Central memory CD4-positive, alpha-beta T cell (primary cell): ENCODE measurements around the gene ABHD4.
"Not testable (repeated sequence)": the region's sequence is repeated elsewhere in the genome, so short reads cannot be mapped to it uniquely, and the experiment has no call there.

Experiments used
- DNase-seq: peaks from one replicate; pipeline ENCODE4 v3.0.0; 2022

ABHD4 gene

DNA sequence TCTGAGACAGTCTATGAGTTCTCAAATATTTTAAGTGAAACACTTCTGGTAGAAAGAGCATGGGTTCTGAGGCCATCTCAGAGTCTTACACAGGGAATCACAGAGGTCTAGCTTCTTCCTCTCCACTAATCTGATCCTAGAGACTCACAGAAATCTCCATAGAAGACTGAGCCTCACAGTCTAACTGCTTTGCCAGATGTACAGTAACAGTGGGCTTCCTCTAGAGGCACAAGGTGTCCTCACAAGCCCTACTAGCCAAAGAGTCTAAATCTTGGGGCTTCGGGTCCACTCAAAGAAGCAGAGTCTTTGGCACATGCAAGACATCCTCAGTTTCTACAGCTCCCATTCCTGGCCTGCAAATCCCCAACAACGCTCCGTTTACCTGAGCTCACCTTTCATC lies 32.0 kb downstream of the ABHD4 start:
- no peak for DNase-seq

DNA sequence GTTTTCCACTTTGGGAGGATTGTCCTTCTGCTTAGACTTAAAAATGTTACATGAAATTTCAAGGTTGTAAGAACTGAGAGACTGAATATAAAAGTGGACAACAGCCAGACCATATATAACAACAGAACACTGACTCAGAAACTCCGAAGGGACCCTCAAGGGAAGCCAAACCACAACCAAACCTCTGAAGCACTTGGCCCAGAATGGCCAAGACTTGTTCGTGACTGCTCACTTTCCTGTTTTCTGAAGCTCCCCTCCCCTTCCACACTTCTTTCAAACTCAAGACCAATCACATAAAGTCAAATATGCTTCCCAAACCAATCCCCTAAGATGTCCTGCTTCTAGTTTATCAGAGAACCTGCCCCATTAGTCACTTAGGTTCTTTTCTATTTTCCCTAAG lies 32.4 kb downstream of the ABHD4 start:
- no peak for DNase-seq

DNA sequence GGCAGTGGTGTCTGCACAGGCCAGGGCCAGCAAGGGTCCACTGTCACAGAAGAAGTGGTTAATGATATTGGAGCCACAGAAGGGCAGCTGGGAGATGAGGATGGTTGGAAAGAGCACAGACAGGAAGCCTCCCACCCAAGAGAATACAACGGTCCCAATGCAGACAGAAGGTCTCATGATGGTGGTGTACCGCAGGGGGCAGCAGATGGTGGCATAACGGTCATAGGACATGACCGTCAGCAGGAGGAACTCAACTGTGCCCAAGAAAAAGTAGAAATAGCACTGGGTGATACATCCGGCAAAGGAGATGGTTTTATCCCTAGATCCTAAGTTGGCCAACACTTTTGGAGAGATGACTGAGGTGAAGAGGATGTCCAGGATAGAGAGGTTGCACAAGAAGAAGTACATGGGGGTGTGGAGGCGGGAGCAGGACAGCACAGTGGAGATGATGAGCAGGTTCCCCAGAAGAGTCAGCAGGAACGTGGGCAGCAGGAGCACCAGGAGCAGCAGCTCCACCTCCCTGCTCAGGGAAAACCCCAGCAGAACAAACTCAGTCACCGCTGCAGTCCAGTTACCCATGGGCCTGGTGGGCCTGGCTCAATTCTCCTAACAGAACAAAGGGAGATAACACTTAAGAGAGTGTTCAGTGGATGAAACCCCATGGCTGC lies 36.3 kb downstream of the ABHD4 start:
- no peak for DNase-seq

DNA sequence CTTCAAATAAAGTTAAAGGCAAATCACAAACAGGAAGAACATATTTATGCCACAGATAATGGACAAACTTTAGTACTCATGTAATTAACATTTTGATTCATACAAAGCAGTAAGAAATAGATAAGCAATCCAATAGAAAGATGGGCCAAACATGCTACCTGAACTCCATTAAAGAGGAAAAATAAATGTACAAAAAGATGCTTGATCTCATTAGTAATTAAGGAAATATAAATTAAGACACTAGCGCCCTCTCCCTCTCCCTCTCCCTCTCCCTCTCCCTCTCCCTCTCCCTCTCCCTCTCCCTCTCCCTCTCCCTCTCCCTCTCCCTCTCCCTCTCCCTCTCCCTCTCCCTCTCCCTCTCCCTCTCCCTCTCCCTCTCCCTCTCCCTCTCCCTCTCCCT lies 37.9 kb downstream of the ABHD4 start:
- DNase-seq, result not testable (repeated sequence)

DNA sequence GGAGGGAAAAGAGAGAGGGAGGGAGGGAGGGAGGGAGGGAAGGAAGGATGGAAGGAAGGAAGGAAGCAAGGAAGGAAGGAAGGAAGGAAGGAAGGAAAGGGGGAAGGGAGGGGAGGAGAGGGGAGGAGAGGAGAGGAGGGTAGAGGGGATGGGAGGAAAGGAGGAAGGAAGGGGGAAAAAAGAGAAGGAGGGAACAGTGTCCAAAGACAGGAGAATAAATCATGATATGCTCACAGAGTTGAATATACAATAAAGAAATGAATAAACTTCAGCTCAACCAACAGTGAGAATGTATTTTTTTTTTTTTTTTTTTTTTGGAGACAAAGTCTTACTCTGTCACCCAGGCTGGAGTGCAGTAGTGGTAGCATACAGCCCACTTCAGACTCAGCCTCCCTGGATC lies 42.1 kb downstream of the ABHD4 start:
- DNase-seq, result no peak

DNA sequence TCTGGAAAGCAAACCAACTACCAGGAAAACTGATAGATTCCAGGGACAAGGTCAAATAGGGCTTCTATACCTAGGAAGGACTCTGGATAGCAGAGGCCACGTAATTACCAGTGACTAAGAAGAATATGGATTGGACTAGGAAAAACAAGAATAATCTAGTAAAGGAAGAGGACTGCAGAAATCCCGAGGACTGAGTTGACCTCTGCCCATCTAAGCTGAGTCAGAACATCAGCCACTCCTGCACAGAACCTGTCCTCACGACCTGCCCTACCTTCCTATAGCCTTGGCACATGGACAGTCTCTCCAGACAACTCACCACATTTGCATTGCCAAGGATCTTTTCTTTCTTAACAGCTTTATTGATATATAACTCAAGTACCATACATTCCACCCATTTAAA lies 43.7 kb downstream of the ABHD4 start:
- no peak for DNase-seq

DNA sequence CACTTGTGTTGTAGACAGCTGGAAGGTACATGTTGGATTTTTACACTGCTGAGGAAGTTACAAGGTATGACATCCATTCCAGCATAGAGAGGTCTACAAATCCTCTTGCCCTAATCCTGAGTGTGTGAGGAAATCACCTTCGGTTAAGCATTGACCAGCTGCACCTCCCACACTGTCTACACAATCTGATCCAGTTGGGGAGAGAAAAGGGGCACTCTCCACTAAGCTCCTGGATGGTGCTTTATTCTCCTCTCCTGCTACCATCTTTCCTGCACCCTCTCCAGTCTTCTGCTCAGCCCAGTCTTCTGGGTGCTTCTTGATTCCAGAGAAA lies 46.2 kb downstream of the ABHD4 start, which contains the start of gene OR6J1:
OR6J1 (minus strand) TSS at position 48 of the 331 bp plus-strand sequence. CDS start 9,541 bp downstream, outside the sequence.
- DNase-seq, result no peak

DNA sequence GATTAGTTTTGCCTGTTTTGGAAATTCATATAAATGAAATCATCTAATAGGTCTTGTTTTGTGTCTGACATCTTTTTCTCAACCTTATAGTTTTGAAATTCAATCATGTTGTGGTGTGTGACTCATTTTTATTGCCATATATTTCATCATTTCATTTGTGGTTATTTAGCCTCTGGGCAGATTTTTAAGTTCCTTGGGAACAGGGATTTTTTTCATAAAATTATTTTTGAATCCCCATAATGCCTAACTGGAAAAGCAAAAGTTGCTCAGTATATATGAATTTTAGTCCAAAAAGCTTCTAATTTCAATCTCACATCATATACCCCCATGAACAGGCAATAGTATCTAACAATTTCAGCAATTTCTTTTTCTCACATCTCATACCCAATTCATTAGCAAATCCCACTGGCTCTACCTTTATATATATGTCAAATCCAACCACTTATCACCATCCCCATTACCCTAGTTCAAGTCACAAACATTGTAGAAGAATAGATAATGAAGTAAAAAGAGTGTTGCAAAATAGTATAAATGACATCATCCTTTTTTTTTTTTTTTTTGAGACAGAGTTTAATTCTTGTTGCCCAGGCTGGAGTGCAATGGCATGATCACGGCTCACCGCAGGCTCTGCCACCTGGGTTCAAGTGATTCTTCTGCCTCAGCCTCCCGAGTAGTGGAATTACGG lies 48.6 kb downstream of the ABHD4 start:
- DNase-seq, result no peak

DNA sequence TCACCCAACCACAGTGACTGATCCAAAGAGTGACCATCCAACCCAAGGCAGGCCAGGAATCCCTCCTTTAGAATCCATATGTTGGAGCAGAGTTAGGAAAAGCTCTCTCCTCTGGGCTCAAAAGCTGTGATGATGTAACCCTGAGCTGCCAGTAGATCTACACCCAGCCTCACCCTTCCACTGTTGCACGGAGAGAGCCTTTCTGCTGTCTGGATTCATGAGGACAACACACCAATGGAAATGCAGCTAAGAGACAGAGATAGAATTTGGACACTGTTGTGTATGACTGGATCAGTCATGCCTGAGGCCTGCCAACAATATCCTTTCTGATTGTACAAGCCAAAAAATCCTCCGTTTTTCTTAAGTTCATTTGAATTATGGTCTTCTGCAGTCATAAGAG lies 50.4 kb downstream of the ABHD4 start:
- DNase-seq, result no peak

DNA sequence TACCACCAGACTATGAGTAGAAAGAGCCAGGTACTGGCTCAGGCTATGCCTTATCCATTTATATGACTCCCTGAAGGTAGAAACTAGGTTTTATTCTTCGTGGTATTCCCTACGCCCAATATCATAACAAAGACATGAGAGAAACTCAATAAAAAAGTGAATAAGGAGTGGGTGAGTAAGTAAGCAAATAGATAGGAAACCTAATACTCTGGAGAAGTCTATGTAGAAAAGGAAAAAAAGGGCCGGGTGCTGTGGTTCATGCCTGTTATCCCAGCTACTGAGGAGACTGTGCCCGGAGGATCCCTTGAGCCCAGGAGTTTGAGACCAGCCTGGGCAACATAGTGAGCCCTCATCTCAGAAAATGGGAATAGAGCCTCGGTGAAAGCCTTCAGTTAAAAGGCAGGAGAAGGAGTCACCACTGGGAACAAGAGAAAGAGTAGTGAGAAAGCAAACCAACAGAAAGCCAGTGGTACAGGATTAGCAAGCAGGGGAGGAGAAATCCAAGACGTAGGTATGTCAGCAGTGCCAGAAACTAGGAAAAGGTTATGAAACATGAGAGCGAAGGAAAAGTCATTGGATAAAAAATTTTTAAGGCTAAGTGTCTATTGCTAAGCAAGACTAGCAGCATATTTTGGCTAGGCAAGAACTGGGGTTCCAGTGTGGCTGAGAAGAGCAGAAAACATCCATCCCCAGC lies 52.1 kb downstream of the ABHD4 start:
- DNase-seq, result no peak

DNA sequence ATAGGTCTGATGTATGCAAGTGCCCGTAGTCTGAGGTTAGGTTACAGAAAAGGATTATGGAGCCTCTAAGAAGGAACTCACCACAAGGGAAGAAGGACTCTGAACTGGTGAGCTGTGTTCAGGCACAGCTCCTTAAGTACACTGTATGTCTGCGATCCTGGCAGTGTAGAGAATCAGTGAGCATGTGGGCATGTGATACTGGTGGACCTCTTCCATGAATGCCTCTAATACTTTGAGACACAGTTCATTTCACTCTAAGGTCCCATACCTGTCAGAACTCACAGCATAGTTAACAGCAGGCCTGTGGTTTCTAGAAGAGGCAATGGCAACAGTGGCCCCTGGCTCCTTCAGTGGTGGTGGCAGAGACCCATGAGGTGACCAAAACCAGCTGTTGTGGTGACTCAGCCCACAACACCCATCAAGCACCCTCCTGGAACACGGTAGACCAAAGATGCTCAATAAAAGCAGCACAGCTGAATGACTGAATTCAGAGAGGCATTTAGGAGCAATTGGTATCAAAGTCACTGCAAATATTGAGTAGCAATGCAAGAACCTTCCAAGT lies 52.9 kb downstream of the ABHD4 start:
- DNase-seq, result no peak

DNA sequence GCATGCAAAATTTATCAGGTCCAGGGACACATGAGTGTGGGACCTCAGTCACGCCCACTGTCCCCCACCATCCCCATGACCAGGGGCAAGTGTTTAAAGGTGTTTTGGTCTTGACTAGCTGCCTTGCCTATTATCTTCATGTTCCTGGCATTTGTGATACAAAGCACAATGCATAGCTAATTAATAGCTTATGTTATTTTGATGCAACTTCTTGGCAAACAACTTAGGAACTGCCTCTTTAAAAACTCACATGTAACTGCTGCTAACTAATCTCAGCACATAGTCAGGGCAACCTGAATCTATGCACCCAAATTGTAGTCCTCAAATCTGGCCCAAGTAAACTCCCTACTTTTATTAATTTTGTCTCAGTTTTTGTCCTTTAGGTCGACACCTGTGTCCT lies 53.5 kb downstream of the ABHD4 start:
- DNase-seq, result no peak

DNA sequence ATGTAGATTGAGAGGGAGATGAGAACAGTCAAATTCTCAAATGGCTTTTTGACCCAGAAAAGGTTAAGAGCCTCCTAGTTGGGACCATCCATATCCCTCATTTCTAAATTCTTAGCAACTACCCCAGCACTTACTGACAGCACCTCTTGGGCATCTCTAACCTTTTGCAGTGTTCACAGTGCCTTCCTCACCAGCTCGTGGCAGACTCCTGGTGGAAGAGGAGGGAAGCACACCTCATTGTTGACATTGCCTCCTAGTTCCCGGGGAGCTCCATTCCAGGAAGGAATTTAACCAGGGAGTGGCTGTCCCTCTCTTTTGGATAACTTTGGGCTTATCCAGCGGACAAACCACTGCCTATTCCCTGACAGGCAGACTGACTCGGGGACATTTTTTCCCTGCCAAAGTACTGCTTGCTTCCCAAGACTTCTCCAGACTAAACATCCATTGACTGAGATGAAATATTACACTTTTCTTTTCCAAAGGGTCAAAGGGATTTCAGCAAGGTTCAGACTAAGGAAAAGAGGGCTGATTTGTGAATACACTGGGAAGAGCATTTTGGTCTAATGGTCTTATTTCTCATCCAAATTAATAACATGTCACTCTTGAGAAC lies 55.0 kb downstream of the ABHD4 start:
- DNase-seq, result peak; percentile 28

DNA sequence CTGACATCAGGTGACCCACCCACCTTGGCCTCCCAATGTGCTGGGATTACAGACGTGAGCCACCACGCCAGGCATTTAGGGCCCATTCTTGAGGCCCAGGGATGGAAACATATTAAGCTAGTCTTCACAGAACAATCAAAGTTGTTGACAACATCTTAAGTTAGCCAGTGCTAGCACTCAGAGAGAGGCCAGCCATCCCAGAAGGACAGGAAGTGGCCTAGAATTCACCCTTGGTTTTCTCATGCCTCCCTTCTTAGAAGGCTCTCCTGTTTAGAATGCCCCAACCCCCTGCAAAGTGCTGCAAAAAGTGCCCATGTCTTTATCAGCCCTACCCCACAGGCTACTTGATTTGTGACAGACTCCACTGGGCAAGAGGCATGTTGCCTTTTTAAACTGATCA lies 58.1 kb downstream of the ABHD4 start:
- DNase-seq, result no peak

DNA sequence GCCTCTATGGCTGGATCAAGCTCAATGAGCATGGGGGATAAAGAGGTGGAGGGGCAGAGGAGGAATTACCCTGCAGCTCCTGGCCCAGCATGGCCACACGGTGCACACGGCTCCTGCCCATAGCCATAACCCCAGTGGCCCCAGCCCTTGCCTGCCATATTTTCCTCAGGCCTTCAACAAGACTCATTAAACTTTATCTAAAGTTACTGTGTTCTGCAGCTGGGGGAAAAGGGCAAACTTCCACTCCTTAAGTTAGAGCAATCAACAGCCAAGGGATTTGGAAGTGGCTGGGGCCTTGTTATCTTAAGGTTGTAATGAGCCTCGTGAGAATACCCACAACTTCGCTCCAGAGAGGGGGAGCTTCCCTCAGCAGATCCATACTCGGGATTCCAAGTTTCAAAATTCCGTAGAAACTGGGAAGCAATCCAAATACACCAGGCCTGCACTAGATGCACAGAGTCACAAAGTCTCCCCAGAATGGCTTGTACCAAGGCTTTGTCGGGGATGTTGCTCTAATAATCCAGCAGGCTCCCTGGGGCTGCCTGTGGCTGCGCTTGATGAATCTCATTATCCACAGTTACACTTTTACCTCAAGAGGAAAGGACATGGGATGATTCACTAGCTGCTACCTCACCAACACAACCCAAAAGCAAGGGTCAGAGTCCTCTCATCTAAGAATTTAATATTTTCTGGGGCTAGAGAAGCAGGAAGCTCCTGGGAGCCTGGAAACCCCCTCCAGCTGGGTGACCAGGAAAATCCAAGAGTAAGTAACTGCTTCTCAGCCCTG lies 59.0 kb downstream of the ABHD4 start:
- no peak for DNase-seq

DNA sequence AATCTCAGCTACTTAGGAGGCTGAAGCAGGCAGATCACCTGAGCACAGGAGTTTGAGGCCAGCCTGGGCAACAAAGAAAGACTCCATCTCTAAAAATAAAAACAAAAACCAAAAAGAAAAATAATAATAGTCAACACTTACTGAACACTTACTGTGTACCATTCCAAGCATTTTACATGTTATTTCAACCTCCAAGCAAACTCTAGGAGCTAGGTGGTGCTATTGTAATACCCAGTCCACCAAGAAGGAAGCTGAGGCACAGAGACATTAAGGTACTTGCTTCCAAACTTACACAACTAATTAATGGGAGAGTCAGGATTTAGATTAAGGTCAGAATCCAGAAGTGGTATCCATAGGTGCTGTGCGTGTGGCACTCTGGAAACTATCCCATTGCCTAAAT lies 59.8 kb downstream of the ABHD4 start:
- no peak for DNase-seq

DNA sequence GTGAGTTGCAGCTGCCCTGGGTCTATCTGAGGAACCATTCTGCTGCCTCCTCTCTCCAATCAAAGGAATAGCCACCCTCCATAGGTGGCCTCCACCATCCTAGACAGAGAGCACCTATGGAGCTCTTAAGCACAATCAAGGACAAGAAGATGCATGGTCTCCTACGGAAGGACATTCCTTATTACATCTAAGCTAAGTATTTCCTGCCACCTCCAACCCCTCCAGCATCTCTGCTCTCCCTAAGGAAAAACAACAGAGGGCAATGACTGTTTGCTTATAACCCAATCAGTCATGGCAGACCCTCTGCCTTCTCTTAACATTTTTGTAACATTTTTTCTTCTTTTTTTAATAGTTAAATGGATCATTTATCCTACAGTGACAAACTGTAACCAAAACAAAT lies 60.8 kb downstream of the ABHD4 start:
- DNase-seq, result no peak

DNA sequence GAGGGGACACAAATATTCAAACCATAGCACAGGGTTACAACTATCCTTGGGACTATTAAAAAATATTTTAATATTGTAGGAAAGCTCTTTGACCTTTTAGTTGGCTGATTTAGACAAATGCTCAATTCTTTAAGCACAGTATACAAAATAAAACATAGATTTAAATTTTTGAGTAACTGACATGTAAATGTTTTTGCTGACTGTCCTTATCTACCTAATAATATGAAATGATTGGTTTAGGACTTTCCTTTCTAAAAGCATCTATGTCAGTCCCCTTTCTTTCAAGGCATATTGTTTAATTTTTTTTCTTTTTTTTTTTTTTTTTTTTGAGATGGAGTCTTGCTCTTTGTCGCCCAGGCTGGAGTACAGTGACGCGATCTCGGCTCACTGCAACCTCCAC lies 62.6 kb downstream of the ABHD4 start:
- DNase-seq, result no peak
